Breast epithelium (tissue), 4 donors: ENCODE data around the gene PIK3R1. TPM values are rescaled to one million over a fixed set of nuclear protein-coding genes. Genes with fewer than 3 reads are reported as not detected.

Experiments used
- DNase-seq, 2 donors: peaks; one replicate each; pipeline ENCODE4 v3.0.0-alpha.2; 2019; ENCODE audit warnings: low spot score in 2 of 2
- H3K27ac ChIP-seq, 2 donors: fragments of 200-600 bp; sonication (generic) in 1 of 2; one replicate each; pipeline ENCODE4 v1.5.1; 2016 to 2019; ENCODE audit warnings: mild to moderate bottlenecking in 1 of 2
- H3K27me3 ChIP-seq, 2 donors: fragments of 200-600 bp; sonication (generic) in 1 of 2; one replicate each; pipeline versions ENCODE4 v1.5.1 to v1.6.0; 2017 to 2019; ENCODE audit warnings: control low read depth in 1 of 2, mild to moderate bottlenecking in 1 of 2
- H3K36me3 ChIP-seq: fragments of 200-600 bp; one replicate; pipeline ENCODE4 v1.5.1; 2019
- H3K4me1 ChIP-seq, 2 donors: fragments of 200-600 bp; sonication (generic); one replicate each; pipeline ENCODE4 v1.5.1; 2016 to 2019; ENCODE audit warnings: control low read depth in 1 of 2
- H3K4me3 ChIP-seq, 3 donors: fragments of 200-600 bp; sonication (generic); 1 replicate in 2 of 3; 2 replicates in 1 of 3; pipeline ENCODE4 v1.5.1; 2016 to 2019; ENCODE audit warnings: mild to moderate bottlenecking in 3 of 3, moderate library complexity in 2 of 3
- H3K9me3 ChIP-seq, 2 donors: fragments of 200-600 bp; sonication (generic) in 1 of 2; one replicate each; pipeline ENCODE4 v1.5.1; 2016 to 2019; ENCODE audit warnings: control low read depth in 1 of 2
- CTCF ChIP-seq, 3 donors: fragments of 450-650 bp; IDR thresholded peaks; one replicate each; pipeline ENCODE4 v1.5.1; 2016 to 2017; ENCODE audit warnings: antibody characterized with exemption in 3 of 3, mild to moderate bottlenecking in 3 of 3, moderate library complexity in 3 of 3
- POLR2A ChIP-seq: fragments of 450-650 bp; IDR thresholded peaks from one replicate; pipeline ENCODE4 v1.6.1; 2016; ENCODE audit warnings: antibody characterized with exemption, mild to moderate bottlenecking, moderate library complexity
- POLR2AphosphoS5 ChIP-seq, 3 donors: sonication (generic); formaldehyde crosslinking; IDR thresholded peaks; one replicate each; pipeline ENCODE4 v1.6.1; 2017; ENCODE audit warnings: antibody characterized with exemption in 3 of 3
- intact Hi-C: fragments of 100-400 bp; cut with DNase I; formaldehyde crosslinking; loops from one replicate; pipeline ENCODE4 v1.15.1; 2023; ENCODE audit warnings: low total_unique reads
- total RNA-seq, 3 donors: library from RNA; depleted of rRNA; stranded (reverse); fragments of >200 nt; gene quantifications; one replicate each; pipeline ENCODE4 v1.1.0, GENCODE V29; 2016

The PIK3R1 gene
- total RNA-seq, 3 donors from 2014 or later: 193 to 429 (median 275) TPM

DNA sequence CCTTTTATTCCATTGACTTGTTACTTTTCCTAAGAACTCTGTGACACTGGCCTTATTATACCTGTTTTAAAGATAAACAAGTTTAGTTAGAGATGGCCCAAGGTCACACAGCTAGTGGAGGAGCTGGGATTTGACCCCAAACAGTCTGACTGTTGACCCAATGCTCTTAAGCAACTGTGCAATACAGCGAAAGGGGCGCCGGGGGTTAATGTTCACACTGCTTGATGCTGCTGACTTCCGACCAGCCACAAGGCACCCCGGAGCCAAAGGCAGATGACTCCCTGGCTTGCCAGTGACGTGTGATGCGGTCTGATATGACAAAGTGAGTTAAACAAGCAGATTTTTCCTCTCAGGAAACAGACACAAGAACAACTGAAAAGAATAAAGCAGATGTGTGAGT, 23.9 kb downstream of the PIK3R1 start:
- DNase-seq: peak in 1 of 2 donors; percentile 69
- no peaks in the 10 kb centered on the region for H3K27me3 ChIP-seq
- TF ChIP-seq POLR2AphosphoS5 (IDR thresholded peaks at IDR 0.05) (peak; percentile 32 to 78 (median 70)), POLR2A (no peak), CTCF (IDR thresholded peaks at IDR 0.05) (no peak)
- no peaks in the 10 kb centered on the region for H3K36me3 ChIP-seq
- H3K27ac ChIP-seq: peak overlapping the region; percentile 63 to 82
- peaks cover 0 to 8% of the 10 kb centered on the region in 2 donors for H3K4me1 ChIP-seq
- H3K9me3 ChIP-seq: no peaks in the 10 kb centered on the region
- peak overlapping the region in 2 of 3 donors; percentile 21 to 46 for H3K4me3 ChIP-seq
- intact Hi-C loops: no loop called here

DNA sequence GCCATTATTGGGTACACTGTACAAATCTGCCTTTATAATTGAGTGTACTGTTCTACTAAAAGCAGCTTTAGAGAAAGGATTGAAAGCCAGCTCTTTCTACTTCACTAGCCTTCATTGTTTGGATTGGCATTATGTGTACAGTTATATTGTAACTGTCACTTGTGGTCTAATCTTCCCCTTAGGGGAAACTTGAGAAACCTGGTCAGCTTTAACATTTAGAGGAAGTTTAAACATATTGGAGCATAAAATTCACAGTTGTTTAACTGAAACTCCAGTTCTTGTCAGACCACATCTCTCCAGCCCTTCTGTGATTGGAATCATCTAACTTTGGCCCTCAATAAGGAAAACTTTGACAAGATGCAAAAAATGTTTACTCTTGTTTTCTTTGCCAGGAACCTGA, 24.6 kb downstream of the PIK3R1 start:
- Histone ChIP-seq H3K27me3 (no peaks in the 10 kb centered on the region), H3K27ac (peak overlapping the region; percentile 54 to 63), H3K4me1 (peaks cover 0 to 8% of the 10 kb centered on the region in 2 donors), H3K4me3 (no peak overlapping the region), H3K36me3 (no peaks in the 10 kb centered on the region), H3K9me3 (no peaks in the 10 kb centered on the region)
- no peak for TF ChIP-seq CTCF (IDR thresholded peaks at IDR 0.05)
- TF ChIP-seq POLR2A: no peak
- no peak for TF ChIP-seq POLR2AphosphoS5 (IDR thresholded peaks at IDR 0.05)
- no peak for DNase-seq
- intact Hi-C loops: no loop called here

- Histone ChIP-seq H3K9me3 (no peaks in the 10 kb centered on the region), H3K27ac (peak overlapping the region; percentile 54 to 63), H3K4me1 (peaks cover 0 to 8% of the 10 kb centered on the region in 2 donors), H3K36me3 (no peaks in the 10 kb centered on the region), H3K27me3 (no peaks in the 10 kb centered on the region), H3K4me3 (no peak overlapping the region)
- TF ChIP-seq POLR2AphosphoS5 (IDR thresholded peaks at IDR 0.05): no peak
- no peak for TF ChIP-seq POLR2A
- TF ChIP-seq CTCF (IDR thresholded peaks at IDR 0.05): no peak
- no peak for DNase-seq
- intact Hi-C loops: no loop called here
Observed at GRCh38 chr5:68240771-68241170, 25.2 kb downstream of the PIK3R1 start.

GRCh38 chr5:68242743-68243142, 27.2 kb downstream of the PIK3R1 start:
- no peak for DNase-seq
- Histone ChIP-seq H3K9me3 (no peaks in the 10 kb centered on the region), H3K4me3 (no peak overlapping the region), H3K27ac (peak overlapping the region; percentile 52 to 80), H3K4me1 (peaks cover 0 to 8% of the 10 kb centered on the region in 2 donors), H3K36me3 (no peaks in the 10 kb centered on the region), H3K27me3 (no peaks in the 10 kb centered on the region)
- TF ChIP-seq CTCF (IDR thresholded peaks at IDR 0.05) (no peak), POLR2AphosphoS5 (IDR thresholded peaks at IDR 0.05) (no peak), POLR2A (no peak)
- intact Hi-C loops: no loop called here

DNA sequence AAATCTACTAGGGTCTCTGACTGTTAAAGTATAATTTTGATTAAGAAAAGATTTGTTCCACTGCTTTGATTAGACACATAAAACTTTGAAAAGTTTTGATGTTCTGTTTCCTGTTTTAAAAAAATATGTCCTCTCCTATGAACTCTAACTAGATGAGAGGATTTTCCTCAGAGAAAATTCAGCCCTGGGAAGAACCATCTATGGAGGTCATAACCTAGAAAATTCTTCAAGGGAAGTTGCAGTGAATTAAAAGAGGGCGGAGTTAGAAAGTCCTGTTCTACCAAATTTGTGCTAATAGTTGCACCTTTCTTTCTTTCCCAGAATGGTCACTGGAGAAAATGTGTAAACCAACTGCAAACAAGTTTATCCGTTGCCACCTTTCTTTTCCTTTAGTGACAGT, 27.7 kb downstream of the PIK3R1 start:
- Histone ChIP-seq H3K4me3 (no peak overlapping the region), H3K27ac (peak overlapping the region; percentile 48 to 80), H3K36me3 (no peaks in the 10 kb centered on the region), H3K9me3 (no peaks in the 10 kb centered on the region), H3K4me1 (peaks cover 0 to 8% of the 10 kb centered on the region in 2 donors), H3K27me3 (no peaks in the 10 kb centered on the region)
- DNase-seq: no peak
- intact Hi-C loops: no loop called here
- no peak for TF ChIP-seq POLR2A
- TF ChIP-seq CTCF (IDR thresholded peaks at IDR 0.05): no peak
- no peak for TF ChIP-seq POLR2AphosphoS5 (IDR thresholded peaks at IDR 0.05)
